ENCODE measurements around the gene DISP1.
A peak's percentile ranks its signal among the peaks of the same experiment; 100 is the strongest.
"Not testable (repeated sequence)": the region's sequence is repeated elsewhere in the genome, so short reads cannot be mapped to it uniquely, and the experiment has no call there.

DISP1 gene

GRCh38 chr1:222798975-222799374, 15.9 kb upstream of the DISP1 start:
- no peak for DNase-seq

- no peak for DNase-seq
Measured at GRCh38 chr1:222801067-222801466, 13.8 kb upstream of the DISP1 start.

- no peak for DNase-seq
Measured at GRCh38 chr1:222811671-222812070, 3.2 kb upstream of the DISP1 start.

GRCh38 chr1:222813866-222814535, 838 bp upstream of the DISP1 start:
- no peak for DNase-seq

GRCh38 chr1:222815440-222815765, 564 bp downstream of the DISP1 start:
- no peak for DNase-seq

GRCh38 chr1:222817529-222817928, 2.7 kb downstream of the DISP1 start:
- DNase-seq = peak in 1 of 2 experiments; percentile 30

GRCh38 chr1:222818171-222818570, 3.3 kb downstream of the DISP1 start:
- DNase-seq = no peak

- DNase-seq = no peak
Measured at GRCh38 chr1:222820171-222820712, 5.4 kb downstream of the DISP1 start.

GRCh38 chr1:222821239-222821638, 6.4 kb downstream of the DISP1 start:
- no peak for DNase-seq

GRCh38 chr1:222823695-222824094, 8.9 kb downstream of the DISP1 start:
- DNase-seq = no peak

GRCh38 chr1:222824641-222825040, 9.8 kb downstream of the DISP1 start:
- peak in 1 of 2 experiments; percentile 34 for DNase-seq

- no peak for DNase-seq
Measured at GRCh38 chr1:222828939-222829338, 14.1 kb downstream of the DISP1 start.

- DNase-seq = no peak
Measured at GRCh38 chr1:222829868-222830267, 15.0 kb downstream of the DISP1 start.

GRCh38 chr1:222833356-222833876, 18.6 kb downstream of the DISP1 start:
- DNase-seq = peak in 1 of 2 experiments; percentile 13

GRCh38 chr1:222843469-222844410, 28.9 kb downstream of the DISP1 start:
- no peak for DNase-seq

GRCh38 chr1:222844411-222844779, 29.6 kb downstream of the DISP1 start:
- DNase-seq = no peak

GRCh38 chr1:222845763-222846162, 30.9 kb downstream of the DISP1 start:
- DNase-seq = no peak

GRCh38 chr1:222850550-222850949, 35.7 kb downstream of the DISP1 start:
- DNase-seq = not testable (repeated sequence)

GRCh38 chr1:222852326-222852725, 37.5 kb downstream of the DISP1 start:
- no peak for DNase-seq

GRCh38 chr1:222861062-222861461, 46.2 kb downstream of the DISP1 start:
- no peak for DNase-seq
